ENCODE results near the gene BUD31. TPM values are rescaled to one million over a fixed set of nuclear protein-coding genes. Genes with fewer than 3 reads are reported as not detected.
"Not testable (repeated sequence)": the region's sequence is repeated elsewhere in the genome, so short reads cannot be mapped to it uniquely, and the experiment has no call there.

Gene BUD31
- total RNA-seq, 1 donor from 2014 or later, result 176 TPM

DNA sequence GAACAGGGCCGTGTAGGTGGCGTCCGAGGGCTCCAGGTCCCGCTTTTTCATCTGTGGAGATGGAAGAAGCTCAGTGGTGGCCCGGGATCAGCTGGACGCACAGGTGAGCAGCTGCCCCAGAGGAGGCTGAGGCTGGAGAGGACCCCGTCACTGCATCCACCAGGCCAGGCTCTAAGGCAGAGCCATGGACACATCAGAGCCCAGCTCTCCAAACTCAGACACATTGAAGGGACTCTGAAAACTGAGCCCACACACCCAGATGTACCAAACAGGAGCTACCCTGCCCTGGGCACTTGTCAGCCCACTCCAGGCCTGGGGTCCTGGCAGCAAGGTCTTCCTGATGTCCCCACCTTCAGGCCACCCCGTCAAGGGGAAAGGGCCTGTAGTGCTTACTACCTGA, 21.0 kb downstream of the BUD31 start:
- Histone ChIP-seq H4K20me1 (ENCODE audit: insufficient read depth, low read length) (no peaks in the 10 kb centered on the region), H3K9me3 (ENCODE audit: insufficient read depth, low read depth, low read length) (no peaks in the 10 kb centered on the region), H3K4me1 (ENCODE audit: insufficient read depth, low read length) (no peaks in the 10 kb centered on the region), H3K36me3 (ENCODE audit: insufficient read depth, low read length) (peaks cover 13% of the 10 kb centered on the region), H3K4me3 (ENCODE audit: insufficient read depth, low read depth, low read length) (no peak overlapping the region), H2AFZ (ENCODE audit: low read depth, low read length) (no peak overlapping the region), H3K27me3 (ENCODE audit: insufficient read depth, low read length) (no peaks in the 10 kb centered on the region), H3K4me2 (ENCODE audit: low read length) (no peak overlapping the region), H3K27ac (ENCODE audit: low read depth, low read length) (no peak overlapping the region), H3K9ac (ENCODE audit: low read length) (no peak overlapping the region), H3K79me2 (ENCODE audit: insufficient read depth, low read length) (no peaks in the 10 kb centered on the region)
- Mint-ChIP-seq H3K4me1 (ENCODE audit: low read depth, unreplicated experiment) (no peaks in the 10 kb centered on the region), H3K4me3 (ENCODE audit: unreplicated experiment) (no peak overlapping the region), H3K27me3 (ENCODE audit: low read depth, unreplicated experiment) (no peaks in the 10 kb centered on the region), H3K27ac (ENCODE audit: unreplicated experiment) (no peak overlapping the region), H3K36me3 (ENCODE audit: low read depth, unreplicated experiment) (peaks cover 14% of the 10 kb centered on the region), H3K9me3 (ENCODE audit: unreplicated experiment) (no peaks in the 10 kb centered on the region)
- TF ChIP-seq, protein P1, sequence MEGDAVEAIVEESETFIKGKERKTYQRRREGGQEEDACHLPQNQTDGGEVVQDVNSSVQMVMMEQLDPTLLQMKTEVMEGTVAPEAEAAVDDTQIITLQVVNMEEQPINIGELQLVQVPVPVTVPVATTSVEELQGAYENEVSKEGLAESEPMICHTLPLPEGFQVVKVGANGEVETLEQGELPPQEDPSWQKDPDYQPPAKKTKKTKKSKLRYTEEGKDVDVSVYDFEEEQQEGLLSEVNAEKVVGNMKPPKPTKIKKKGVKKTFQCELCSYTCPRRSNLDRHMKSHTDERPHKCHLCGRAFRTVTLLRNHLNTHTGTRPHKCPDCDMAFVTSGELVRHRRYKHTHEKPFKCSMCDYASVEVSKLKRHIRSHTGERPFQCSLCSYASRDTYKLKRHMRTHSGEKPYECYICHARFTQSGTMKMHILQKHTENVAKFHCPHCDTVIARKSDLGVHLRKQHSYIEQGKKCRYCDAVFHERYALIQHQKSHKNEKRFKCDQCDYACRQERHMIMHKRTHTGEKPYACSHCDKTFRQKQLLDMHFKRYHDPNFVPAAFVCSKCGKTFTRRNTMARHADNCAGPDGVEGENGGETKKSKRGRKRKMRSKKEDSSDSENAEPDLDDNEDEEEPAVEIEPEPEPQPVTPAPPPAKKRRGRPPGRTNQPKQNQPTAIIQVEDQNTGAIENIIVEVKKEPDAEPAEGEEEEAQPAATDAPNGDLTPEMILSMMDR (IDR thresholded peaks at IDR 0.05; ENCODE audit: insufficient read depth, low read depth, low read length), result no peak
- no peak for TF ChIP-seq EZH2 (IDR thresholded peaks at IDR 0.05; ENCODE audit: insufficient read depth, low read length)
- no peak for FAIRE-seq
- no peak for DNase-seq (ENCODE audit: low read depth)

DNA sequence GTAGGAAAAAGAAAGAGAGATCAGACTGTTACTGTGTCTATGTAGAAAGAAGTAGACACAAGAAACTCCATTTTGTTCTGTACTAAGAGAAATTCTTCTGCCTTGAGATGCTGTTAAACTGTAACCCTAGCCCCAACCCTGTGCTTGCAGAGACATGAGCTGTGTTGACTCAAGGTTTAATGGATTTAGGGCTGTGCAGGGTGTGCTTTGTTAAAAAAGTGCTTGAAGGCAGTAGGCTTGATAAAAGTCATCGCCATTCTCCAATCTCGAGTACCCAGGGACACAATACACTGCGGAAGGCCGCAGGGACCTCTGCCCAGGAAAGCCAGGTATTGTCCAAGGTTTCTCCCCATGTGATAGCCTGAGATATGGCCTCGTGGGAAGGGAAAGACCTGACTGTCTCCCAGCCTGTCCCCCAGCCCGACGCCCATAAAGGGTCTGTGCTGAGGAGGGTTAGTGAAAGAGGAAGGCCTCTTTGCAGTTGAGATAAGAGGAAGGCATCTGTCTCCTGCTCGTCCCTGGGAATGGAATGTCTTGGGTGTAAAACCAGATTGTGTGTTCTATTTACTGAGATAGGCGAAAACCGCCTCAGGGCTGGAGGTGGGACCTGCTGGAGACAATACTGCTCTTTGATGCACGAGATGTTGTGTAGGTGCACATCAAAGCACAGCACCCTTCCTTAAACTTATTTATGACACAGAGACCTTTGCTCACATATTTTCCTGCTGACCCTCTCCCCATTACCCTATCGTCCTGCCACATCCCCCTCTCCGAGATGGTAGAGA, 23.2 kb downstream of the BUD31 start:
- H3K27me3 ChIP-seq (ENCODE audit: insufficient read depth, low read length); H3K4me1 Mint-ChIP-seq (ENCODE audit: low read depth, unreplicated experiment); H3K9ac ChIP-seq (ENCODE audit: low read length); H3K4me3 ChIP-seq (ENCODE audit: insufficient read depth, low read depth, low read length); H3K27ac ChIP-seq (ENCODE audit: low read depth, low read length); H4K20me1 ChIP-seq (ENCODE audit: insufficient read depth, low read length); H3K4me3 Mint-ChIP-seq (ENCODE audit: unreplicated experiment); H3K4me2 ChIP-seq (ENCODE audit: low read length); H3K9me3 ChIP-seq (ENCODE audit: insufficient read depth, low read depth, low read length); H3K36me3 ChIP-seq (ENCODE audit: insufficient read depth, low read length); DNase-seq (ENCODE audit: low read depth); H3K4me1 ChIP-seq (ENCODE audit: insufficient read depth, low read length); H3K9me3 Mint-ChIP-seq (ENCODE audit: unreplicated experiment); H2AFZ ChIP-seq (ENCODE audit: low read depth, low read length); H3K27ac Mint-ChIP-seq (ENCODE audit: unreplicated experiment); FAIRE-seq; H3K27me3 Mint-ChIP-seq (ENCODE audit: low read depth, unreplicated experiment): not testable (repeated sequence)
- peaks cover 12% of the 10 kb centered on the region for H3K36me3 Mint-ChIP-seq (ENCODE audit: low read depth, unreplicated experiment)
- peaks cover 12% of the 10 kb centered on the region for H3K79me2 ChIP-seq (ENCODE audit: insufficient read depth, low read length)

DNA sequence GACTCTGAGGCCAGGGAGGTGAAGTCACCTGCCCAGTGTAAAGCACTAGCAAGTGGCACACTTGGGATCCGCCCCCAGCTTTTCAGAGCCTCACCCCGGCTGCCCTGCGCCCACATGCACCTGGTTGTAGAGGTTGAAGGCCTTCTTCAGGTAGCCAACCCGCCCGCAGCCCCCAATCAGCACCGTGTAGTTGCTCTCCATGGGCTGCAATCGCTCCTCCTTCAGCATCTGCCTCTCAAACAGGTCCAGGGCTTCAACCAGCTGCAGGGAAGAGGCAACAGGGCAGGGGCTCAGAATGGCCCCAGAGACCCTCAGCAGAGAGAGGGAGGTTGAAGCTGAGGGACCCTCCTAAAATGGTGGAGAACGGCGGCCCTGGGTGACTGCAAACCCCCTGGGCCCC, 24.4 kb downstream of the BUD31 start:
- H3K9me3 ChIP-seq (ENCODE audit: insufficient read depth, low read depth, low read length), result no peaks in the 10 kb centered on the region
- no peak overlapping the region for H2AFZ ChIP-seq (ENCODE audit: low read depth, low read length)
- H3K27ac ChIP-seq (ENCODE audit: low read depth, low read length), result no peak overlapping the region
- no peak overlapping the region for H3K4me3 ChIP-seq (ENCODE audit: insufficient read depth, low read depth, low read length)
- H3K9ac ChIP-seq (ENCODE audit: low read length), result no peak overlapping the region
- H3K79me2 ChIP-seq (ENCODE audit: insufficient read depth, low read length), result peaks cover 24% of the 10 kb centered on the region
- H3K27me3 ChIP-seq (ENCODE audit: insufficient read depth, low read length), result no peaks in the 10 kb centered on the region
- DNase-seq (ENCODE audit: low read depth), result no peak
- no peak for FAIRE-seq
- Mint-ChIP-seq H3K27me3 (ENCODE audit: low read depth, unreplicated experiment) (no peaks in the 10 kb centered on the region), H3K27ac (ENCODE audit: unreplicated experiment) (no peak overlapping the region), H3K9me3 (ENCODE audit: unreplicated experiment) (no peaks in the 10 kb centered on the region), H3K36me3 (ENCODE audit: low read depth, unreplicated experiment) (peaks cover 8% of the 10 kb centered on the region), H3K4me1 (ENCODE audit: low read depth, unreplicated experiment) (no peaks in the 10 kb centered on the region), H3K4me3 (ENCODE audit: unreplicated experiment) (no peak overlapping the region)
- peaks cover 15% of the 10 kb centered on the region for H4K20me1 ChIP-seq (ENCODE audit: insufficient read depth, low read length)
- H3K4me2 ChIP-seq (ENCODE audit: low read length), result no peak overlapping the region
- TF ChIP-seq, protein P1 (IDR thresholded peaks at IDR 0.05; ENCODE audit: insufficient read depth, low read depth, low read length), result no peak
- H3K36me3 ChIP-seq (ENCODE audit: insufficient read depth, low read length), result peaks cover 8% of the 10 kb centered on the region
- peaks cover 6% of the 10 kb centered on the region for H3K4me1 ChIP-seq (ENCODE audit: insufficient read depth, low read length)

Data from astrocyte (in vitro differentiated cells and primary cell).